NCI-H2196 treated with DMSO at 0.1 percent for 48 hours (cell line): Measurements from ENCODE around the gene LHX4.

ENCODE experiments used
- DNase-seq: peaks from one replicate; lab custom pipeline; 2025; ENCODE audit not compliant: unreplicated experiment; lab: John Stamatoyannopoulos, UW

Gene LHX4

DNA sequence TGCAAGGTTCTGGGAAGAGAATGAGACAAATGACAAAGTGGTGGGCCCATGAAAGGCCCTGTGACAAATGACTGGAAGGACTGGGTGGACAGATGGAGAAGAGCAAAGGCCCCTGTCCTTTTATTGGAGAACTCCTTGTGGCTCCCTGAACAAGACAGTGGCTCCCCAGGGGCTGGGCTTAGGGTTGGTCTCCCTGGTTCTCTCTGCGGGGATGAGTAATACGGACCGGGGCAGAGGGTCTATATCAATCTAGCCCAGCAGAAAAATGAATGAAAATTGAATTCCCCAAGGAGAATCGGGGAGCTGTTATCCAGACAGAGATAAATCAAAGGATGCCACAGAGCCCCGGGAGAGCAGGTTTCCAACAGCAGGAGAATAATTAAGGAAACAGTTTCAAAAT is 5.2 kb upstream of the LHX4 start:
- DNase-seq = no peak

GRCh38 chr1:180225403-180225802 is 4.7 kb upstream of the LHX4 start:
- DNase-seq = no peak

GRCh38 chr1:180227861-180228647 is 2.0 kb upstream of the LHX4 start:
- no peak for DNase-seq

DNA sequence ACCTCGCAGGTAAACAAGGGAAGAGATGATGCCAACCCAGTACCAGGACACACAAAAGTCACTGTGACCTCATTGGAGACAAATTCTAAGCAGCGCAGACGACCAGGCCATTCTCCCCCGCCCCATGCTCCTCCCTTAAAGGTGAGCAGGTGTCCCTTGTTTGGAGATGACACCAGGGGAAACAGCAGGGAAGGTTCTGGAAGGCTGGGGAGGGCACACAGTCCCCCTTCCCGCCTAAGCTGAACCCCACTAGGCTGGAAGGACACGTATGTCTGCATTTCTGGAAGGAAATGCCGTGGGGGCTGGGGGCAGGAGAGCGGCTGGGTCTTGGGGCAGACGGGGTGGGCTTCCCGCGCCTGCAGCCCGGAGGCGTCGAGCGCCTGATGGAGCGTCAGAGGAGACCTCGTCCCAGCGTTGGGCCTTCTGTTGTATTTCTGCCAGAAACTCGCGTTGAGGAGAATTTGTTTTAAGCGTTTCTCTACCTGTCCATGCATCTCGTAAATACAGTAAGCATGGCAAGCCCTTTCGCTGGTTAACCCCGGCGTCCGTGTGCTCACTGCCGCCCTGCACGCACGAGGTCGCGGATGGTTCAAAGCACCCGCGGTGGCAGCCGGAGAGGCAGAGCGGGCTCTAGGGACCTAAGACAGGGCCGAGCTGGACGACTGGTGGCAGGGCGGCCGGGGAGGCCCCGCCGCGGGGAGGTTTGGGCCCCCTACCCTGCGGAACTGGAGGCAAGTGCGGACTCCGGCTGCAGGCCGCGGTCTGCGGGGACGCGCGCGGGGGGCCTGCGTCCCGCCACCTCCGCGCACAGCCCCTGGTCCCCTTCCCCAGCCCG is 1.2 kb upstream of the LHX4 start:
- DNase-seq = peak; percentile 38

- DNase-seq = no peak
Measured at GRCh38 chr1:180230416-180230790, 339 bp downstream of the LHX4 start.

DNA sequence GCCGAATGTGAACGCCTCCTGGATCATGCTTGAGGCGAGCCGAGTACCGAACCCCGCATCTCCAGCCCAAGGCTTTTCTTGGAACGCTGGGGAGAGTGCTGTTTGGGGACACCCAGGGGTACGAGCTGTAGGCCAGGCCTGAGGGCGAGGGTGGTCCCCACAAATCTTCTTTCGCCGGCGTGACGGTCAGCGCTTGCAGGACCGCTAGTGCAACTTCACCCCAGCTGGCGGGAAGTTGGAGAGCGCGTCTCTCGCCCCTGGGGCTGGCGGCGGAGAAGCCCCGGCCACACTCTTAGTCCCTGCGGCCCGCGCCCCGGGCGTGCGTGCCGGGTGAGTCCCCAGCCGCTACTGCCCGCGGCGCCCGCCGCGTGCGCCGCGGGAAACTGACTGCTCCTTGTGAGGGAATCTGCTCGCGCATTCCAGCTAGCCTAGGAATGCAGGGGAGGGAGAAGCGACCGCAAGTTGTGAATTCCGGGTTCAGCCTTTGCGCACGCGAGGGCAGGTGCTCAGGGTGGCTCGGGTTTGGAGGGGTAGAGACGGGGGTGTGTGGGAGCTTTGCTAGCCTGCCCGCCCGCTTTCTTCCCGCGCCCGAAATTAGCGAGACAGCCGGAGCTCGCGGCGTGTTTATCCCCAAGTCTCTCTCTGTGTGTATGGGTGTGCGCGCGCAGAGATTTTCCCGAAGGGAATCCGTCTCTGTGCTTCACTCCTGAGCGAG is 884 bp downstream of the LHX4 start:
- DNase-seq = no peak

DNA sequence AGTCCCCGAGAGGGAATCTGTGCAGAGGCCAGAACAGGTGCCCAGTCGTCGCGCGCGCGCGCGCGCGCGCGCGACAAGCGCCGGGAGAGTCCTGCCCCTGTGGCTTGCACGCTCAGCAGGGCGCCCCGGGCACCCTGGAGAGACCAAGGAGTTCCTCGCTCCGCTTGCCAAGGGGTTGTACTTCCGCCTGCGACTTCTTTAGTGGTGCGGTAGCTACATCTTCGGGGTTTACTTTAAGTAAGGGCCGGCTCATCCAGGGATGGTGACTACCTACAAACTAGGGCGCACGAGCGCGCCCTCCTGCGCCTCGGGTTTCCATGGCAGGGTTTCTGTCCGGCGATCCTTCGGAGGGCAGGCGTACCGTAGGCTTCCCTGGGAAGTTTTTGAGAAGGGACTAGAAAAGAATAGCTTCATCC is 1.4 kb downstream of the LHX4 start:
- peak; percentile 18 for DNase-seq

GRCh38 chr1:180231936-180232335 is 1.9 kb downstream of the LHX4 start:
- DNase-seq = no peak

- no peak for DNase-seq
Measured at GRCh38 chr1:180232521-180233043, 2.5 kb downstream of the LHX4 start.

DNA sequence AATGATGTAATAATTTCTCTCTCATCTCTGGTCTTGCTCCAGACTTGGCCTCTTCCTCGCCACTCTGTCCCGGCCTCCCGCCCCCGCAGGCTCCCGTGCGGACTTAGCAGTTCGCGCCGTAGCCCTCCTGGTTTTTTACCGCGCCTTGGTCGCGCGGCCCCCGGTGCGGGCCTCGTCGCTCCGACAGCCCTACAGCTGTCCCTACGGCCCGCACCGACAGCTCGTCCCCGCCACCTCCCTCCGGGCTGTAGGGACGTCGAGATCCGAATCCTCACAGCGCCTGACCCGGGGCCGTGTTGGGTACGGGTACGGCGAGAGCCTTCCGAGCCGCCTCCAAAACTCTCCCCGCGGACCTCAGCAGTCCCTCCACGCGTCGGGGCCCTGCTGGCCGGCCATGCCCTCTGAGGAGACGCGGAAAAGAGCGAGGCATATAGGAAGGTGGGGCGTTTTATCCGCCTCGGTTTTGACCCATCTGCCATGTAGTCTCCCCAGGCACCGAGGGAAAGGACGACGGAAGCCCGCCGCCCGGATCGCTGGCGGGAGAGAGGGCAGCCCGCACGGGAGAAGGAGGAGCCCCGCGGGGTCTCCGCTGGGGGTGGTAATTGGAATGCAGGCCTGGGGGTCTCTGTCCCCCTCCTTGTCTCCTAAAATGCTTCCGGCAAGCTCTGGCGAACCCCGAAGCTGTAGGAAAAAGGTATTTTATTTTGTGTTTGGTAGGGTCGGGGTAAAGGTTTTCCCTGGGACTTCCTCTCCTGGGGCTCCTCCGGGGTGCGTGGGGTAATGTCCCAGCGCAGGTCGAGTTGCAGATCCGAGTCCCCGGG is 3.3 kb downstream of the LHX4 start:
- no peak for DNase-seq

- no peak for DNase-seq
Measured at GRCh38 chr1:180234369-180235076, 4.5 kb downstream of the LHX4 start.

- no peak for DNase-seq
Measured at GRCh38 chr1:180235077-180235501, 5.0 kb downstream of the LHX4 start.

DNA sequence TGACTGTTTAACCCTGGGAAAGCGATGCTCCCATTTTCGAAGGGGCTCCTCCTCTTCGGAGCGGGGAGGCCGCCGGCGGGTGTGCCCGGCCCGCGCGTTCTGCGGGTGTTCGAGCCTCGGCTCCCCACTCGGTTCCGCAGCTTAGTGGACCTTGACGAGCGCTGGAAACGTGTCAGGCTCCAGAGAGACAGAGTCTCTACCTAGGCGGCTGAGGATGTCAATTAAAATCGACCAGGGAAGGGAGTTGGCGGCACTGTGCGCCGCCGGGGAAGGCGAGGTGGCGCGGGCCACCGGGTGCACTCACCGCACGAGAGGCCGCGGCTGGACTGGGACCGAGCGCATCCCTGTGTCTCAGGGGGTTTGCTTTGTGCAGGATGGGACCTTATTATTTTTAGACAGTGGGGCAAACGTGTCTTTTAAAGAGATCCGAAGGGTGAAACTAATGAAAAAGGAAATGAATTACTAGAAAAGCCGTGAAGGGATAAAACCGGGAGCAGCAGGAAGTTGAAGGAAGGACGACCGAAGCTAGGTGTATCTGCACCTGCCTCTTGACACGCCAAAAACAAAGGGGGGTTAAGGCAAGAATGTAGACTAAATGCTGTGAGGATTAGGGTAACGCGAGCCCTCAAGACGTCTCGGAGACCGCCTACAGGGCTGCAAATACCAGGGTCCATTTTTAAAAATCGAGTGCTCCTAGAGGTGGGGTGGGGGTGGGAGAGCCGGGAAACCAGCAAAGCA is 5.6 kb downstream of the LHX4 start:
- no peak for DNase-seq

DNA sequence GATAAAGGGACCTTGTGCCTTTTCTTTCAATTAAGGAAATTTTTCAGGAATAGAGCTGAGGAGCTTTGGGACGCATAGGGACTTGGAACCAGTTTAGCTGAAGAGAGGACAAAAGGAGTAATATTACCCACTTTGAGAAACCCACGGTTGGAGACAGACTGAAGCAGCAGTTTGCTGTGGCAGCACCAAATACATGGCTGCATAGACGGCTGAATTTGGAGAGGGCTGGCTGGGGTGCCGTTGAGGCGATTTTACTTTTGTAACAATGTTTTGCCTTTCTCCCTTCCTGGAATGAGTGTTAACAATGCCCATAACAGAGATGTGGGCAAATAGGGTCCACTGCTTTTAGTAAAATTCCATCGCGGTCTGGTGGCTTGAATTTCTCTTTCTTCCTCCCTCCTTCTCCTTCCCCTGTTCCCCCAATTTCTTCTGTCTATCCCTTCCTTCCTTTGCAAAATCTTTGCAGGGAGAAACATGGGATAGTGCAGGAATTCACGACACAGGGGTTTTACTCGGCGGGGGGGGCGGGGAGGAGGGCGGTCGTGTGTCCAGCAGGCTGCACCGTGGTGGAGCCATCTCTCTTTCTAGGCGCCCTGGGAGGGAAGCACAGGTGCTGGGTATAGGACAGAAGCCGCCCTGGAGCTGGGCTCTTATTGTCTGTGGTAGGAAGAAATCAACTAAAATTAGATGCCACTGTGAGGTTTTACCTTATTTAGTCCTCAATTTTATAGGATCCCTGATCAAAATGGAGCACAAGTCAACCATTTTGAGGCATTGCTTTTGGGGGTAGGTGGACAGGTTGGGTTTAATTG is 6.8 kb downstream of the LHX4 start:
- no peak for DNase-seq

DNA sequence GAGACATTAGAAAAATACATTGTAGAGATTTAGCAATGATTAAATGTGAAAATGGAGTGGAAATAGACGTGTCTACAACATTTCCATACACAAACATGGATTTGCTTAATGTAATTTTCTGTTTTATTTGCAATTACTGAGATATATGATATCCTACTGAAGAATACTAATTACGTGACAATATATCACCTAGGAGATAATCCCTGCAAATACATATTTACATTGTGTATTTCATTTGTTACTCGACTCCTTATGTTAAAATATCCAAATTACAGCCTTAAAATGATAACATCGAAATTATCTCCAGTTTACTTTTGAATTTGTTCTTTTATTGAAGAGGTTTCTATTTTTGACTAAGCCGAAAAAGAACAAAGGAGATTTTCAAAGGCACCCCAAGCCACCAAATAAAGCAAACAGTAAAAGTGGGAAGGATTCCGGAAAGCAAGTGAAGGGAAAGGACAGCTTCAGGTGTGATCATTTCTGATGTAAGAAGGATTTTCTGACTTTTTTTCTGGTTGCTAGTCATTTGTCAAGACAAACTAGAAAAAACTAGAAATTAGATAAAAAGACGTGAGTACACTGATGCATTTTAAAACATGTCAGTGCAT is 7.9 kb downstream of the LHX4 start:
- no peak for DNase-seq

- no peak for DNase-seq
Measured at GRCh38 chr1:180238675-180239074, 8.6 kb downstream of the LHX4 start.

DNA sequence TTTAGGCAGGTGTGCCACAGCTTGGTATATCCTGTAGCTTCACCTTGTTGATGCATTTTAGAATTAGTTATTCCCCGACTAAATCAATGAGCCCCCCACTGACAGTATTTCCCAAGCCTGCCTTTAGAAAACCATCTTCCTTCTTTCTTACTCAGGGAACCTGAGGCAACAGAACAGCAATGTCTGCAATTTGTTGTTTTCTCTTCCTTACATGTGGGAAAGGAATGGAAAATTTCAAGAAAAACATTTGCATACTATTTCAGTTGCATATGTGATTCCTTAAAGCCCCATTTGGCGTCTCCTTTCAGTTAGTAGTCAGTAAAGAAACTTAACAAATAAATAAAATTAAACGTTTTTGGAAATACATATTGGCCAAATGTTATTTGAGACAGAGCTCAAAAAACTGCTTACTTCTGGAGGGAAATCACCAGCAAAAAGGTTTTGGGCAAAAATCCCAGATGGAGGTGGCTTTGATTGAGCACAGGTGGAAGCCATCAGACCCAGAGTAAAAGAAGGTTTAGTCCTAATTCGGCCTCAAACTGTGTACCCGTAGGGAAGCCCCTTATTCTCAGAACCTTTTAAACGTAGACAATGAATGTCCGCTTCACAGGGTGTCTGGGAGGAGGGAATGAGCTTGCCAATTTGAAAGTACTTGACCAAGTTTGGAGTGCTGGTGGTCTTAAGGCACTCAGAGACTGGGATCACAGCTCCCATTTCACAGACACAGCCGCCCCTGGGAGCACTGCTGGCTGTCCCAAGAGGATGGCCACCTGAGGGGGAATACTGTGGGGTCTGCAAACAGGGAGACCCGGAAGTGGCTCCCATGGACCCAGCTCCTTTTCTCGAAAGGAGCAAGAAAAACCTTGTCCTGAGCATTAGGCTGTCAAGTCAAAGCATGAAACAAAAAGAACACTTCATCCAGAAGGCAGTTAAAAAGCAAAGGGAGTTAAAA is 9.4 kb downstream of the LHX4 start:
- no peak for DNase-seq
